MV-4-11 (cell line): Measurements from ENCODE around the gene CFAP54.
"Not testable (repeated sequence)": the region's sequence is repeated elsewhere in the genome, so short reads cannot be mapped to it uniquely, and the experiment has no call there.

Experiments used
- DNase-seq: peaks from one replicate; lab custom pipeline; 2025; lab: John Stamatoyannopoulos, UW

The CFAP54 gene

GRCh38 chr12:96473394-96474093 is 15.8 kb upstream of the CFAP54 start:
- DNase-seq = no peak

DNA sequence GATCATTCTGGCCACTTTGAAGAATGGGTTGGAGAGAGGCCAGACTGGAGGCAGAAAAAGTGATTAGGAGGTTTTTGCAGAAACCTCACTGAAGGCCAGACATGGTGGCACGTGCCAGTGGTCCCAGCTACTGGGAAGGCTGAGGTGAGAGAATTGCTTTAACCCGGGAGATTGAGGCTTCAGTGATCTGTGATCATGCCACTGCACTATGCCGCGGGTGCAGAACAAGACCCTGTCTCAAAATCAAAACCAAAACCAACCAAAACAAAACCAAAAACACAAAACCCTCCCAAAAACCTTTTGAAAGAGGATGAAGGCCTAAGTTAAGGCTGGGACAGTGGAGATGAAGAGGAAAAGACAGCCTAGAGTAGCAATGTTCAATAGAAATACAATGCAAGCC is 15.2 kb upstream of the CFAP54 start:
- no peak for DNase-seq

DNA sequence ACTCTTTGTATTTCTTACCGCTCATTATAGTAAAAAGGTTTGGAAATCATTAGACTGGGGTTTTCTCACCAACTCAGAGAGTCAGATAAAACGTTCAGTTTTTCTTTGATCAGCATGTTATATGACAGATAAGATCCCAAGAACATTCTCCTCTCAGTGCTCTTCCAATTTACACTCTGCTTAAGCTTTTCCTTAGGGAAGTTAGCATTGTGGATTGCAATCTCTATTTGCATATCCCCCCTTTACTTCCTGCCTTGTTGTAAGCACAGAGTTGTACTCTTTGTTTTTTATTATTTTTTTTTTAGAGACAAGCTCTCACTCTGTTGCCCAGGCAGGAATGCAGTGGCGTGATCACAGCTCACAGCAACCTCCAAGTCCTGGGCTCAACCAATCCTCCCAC is 11.4 kb upstream of the CFAP54 start:
- no peak for DNase-seq

GRCh38 chr12:96482086-96482485 is 7.3 kb upstream of the CFAP54 start:
- no peak for DNase-seq

DNA sequence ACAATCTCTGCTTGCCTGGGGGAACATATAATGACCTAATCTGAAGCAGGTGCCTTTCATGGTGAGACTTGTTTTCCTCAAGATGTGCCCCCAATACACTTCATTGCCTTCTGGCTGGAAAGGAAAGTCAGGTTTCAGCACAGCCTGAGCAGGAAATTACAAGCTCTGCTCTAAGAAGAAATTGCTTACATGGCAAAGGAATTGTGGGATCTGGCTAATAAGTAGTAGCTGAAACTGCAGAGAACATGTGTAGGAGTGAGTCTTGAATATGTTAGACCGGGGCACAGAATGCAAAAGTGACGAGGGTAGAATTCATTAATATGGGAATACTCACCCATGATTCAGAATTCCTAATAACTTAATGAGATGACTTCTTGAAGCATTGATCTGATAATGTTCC is 6.3 kb upstream of the CFAP54 start:
- DNase-seq = no peak

GRCh38 chr12:96486751-96487613 is 2.4 kb upstream of the CFAP54 start:
- DNase-seq = no peak

DNA sequence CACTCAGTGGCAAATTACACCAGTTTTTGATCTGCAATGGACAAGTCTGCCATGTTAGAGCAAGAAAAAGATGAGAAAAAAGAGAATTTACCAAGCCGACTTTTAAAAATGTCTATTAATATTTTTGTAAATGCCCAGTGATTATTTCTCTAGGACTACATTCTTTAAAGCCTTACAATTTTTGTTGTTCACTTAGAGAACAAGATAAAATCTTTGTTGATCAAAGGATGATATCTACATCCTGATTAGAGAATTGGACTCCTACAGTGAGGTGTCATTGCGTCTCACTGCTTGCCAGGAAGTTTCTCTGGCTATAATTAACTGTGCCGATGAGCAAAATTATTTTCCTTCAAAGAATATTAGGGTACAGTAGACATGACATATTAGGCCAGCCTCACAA is 1.7 kb upstream of the CFAP54 start:
- DNase-seq = no peak

DNA sequence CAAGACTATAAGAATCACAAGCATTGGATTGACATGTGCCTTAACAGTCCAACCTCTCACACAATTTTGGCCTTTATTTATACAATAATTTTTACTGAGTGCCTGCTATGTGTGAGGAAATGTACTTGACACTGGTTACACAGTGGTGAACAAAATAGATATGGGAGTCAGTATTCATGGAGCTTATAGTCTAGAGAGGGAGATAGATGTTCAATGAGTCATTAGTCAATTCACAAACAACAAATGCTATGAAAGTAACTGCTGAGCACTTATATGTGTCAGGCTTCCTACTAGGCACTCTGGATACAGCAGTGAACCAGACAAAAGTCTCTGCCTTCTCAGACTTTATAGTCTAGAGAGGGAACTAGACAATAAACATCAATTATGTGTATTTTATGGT is 3.7 kb downstream of the CFAP54 start:
- DNase-seq = no peak

DNA sequence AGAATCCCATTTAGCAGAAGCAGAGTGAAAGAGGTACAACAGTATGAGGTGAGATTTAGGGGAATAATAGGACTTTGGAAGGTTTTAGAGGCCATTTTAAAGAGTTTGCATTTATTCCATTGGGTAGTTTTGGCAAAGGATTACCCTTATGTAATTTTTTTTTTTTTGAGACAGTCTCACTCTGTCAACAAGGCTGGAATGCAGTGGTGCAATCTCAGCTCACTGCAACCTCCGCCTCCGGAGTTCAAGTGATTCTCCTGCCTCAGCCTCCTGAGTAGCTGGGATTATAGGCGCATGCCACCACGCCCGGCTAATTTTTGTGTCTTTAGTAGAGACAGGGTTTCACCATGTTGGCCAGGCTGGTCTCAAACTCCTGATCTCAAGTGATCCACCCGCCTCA is 4.8 kb downstream of the CFAP54 start:
- not testable (repeated sequence) for DNase-seq

DNA sequence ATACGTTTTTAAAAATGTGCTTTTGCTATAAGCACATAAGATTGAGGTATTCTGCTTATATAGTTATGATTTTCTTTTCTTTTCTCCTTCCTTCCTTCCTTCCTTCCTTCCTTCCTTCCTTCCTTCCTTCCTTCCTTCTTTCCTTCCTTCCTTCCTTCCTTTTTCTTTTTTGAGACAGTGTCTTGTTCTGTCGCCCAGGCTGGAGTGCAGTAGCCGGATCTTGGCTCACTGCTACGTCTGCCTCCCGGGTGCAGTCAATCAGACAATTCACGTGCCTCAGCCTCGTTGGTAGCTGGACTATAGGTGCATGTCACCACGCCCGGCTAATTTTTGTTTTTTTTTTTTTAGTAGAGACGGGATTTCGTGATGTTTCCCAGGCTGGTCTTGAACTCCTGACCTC is 5.8 kb downstream of the CFAP54 start:
- no peak for DNase-seq

- no peak for DNase-seq
Observed at GRCh38 chr12:96495841-96496545, 6.6 kb downstream of the CFAP54 start.

DNA sequence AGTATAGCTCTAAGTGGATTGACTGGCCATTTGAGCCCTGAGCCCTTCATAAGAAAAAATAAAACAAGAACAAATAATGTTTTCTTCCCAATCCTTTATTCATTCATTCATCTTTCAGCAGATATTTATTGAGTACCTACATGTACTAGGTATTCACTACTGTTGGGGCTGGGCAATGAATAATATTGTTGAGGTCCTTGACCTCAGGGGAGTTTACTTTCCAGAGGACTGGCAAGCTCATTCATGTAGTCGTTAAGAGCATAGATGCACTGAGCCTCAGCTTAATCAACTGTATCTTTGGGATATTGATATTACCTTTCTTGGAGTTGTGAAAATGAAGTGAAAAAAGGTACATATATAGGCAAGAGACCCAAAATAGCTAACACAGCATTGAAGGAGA is 7.6 kb downstream of the CFAP54 start:
- no peak for DNase-seq

DNA sequence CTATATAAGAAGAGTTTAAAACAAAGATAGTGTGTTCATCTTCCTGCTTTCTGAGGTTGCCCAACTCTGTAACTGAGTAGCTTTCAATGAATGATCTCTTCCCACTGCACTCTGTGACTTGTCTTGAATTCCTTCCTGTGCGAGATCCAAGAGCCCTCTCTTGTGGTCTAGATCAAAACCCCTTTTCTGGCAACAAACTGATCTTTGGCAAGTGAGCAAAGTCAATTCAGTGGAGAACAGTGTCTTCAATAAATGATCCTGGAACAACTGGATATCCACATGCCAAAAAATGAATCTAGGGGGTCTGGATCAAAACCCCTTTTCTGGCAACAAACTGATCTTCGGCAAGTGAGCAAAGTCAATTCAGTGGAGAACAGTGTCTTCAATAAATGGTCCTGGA is 8.5 kb downstream of the CFAP54 start:
- peak; percentile 22 for DNase-seq

- DNase-seq = no peak
Observed at GRCh38 chr12:96500693-96501092, 11.3 kb downstream of the CFAP54 start.

GRCh38 chr12:96501133-96501761 is 11.9 kb downstream of the CFAP54 start:
- DNase-seq = peak; percentile 15

GRCh38 chr12:96501908-96502307 is 12.5 kb downstream of the CFAP54 start:
- DNase-seq = no peak

DNA sequence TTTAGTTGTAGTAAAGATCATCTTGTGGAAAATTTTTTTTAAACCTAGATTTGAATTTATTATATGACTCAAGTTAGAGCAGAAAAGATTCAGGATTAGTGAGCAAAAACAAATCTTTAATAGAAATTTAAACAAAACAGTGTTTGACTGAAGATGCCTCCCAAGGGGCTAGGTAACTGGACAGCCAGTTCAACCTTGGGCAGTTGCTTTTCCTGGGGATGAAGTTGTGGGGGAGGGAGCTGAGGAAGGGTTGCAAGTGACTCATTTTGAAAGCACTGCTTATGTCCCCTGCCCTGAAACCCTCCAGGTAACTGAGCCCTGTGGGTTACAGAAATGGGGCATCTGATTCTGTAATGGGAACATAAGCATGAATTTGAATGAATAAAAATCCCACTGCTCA is 13.1 kb downstream of the CFAP54 start:
- DNase-seq = no peak

DNA sequence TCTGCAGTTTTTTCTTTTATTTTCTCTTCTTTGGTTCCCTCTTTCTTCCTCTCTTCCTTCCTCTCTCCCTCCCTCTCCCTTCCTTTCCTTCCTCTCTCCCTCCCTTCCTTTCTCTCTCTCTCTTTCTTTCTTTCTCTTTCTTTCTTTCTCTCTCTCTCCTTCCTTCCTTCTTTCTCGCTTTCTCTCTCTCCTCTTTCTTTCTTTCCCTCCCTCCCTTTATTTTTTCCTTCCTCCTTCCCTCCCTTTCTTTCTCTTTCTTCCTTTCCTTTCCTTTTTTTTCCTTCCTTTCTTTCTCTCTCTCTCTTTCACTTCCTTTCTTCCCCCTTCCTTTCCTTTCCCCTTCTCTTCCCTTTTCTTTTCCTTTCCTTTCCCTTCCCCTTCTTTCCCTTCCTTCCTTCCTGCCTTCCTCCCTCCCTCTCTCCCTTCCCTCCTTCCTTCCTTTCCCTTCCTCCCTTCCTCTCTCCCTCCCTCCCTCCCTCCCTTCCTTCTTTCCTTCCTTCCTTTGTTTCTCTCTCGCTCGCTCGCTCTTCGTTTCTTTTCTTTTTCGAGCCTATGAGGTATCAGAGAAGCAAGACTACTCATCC is 13.7 kb downstream of the CFAP54 start:
- DNase-seq = no peak

- DNase-seq = no peak
Observed at GRCh38 chr12:96503976-96504375, 14.6 kb downstream of the CFAP54 start.

DNA sequence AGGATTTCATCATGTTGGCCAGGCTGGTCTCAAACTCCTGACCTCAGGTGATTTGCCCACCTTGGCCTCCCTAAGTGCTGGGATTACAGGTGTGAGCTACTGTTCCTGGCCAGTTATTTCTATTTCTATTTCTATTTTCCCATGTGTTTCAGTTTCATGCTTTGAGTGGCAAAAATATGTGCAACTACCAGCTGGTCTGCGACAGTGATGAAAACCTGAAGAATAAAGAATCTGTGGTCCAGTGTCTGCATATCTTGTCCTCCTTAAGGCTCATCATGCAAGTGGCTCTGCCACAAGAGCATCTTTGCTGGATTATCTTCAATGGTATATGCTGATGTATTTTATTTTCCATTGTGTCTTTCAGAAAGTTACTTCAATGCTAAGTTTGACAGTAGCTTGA is 17.4 kb downstream of the CFAP54 start:
- DNase-seq = no peak

DNA sequence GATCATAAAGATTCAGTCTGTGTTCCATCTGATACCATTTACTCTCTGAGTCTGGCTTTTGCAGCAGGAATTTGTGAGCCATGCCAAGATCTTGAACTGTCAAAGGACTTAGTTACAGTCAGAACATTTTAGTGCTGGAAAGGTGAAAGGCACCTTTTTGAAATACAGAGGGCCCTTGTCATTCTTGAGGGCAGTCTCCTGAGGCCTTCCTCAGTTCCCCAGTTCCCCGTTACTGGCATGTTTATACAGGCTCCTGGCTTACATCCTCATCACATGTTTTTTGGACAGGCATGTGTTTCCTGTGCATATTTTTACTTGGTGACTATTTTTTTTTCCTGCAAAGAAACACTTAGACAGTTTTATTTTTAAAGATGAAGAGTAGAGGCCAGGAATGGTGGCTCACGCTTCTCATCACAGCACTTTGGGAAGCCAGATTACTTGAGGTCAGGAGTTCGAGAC is 21.0 kb downstream of the CFAP54 start:
- DNase-seq = no peak

DNA sequence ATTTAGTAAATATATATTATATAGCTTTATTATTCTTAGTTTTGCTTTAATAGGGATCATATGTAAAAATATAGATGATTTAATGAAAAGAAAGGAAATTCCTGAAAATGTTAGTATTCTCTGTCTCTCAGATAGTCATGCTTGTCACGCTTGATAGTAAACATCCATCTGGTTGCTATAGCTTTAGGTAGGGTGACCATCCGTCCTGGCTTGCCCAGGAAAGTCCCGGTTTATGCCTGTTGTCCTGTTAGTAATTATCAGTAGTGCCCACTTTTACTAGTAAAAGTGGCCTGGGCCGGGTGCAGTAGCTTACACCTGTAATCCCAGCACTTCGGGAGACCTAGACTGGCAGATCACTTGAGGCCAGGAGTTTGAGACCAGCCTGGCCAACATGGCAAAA is 23.8 kb downstream of the CFAP54 start:
- DNase-seq = no peak
